Stimulated activated CD8-positive, alpha-beta memory T cell treated with anti-CD3 and anti-CD28 coated beads, Interleukin-12 subunit alpha, Interleukin-12 subunit beta, amount 100 ng/mL, for 24 hours (primary cell): ENCODE data around the gene KIF18B.

Source experiments
- DNase-seq: peaks from one replicate; pipeline ENCODE4 v3.0.0-alpha.2; 2020; ENCODE audit errors: extremely low read depth

The KIF18B gene

DNA sequence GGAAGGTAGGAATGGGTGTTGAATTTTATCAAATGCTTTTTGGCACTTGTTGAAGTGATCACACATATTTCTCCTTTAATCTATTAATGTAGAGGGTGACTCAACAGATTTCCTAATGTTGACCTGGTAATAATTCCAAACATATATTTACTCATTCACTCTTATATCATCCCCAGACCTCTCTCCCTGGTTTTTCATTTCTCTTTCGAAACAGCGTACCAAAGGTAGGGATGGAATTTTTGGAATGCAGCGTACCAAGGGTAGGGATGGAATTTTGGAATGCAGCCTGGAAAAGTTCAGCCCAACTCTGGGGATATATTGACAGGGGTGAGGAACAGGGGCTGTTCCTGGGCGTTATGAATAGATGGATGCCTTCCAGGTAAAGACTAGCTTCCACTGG is 7.3 kb downstream of the KIF18B start:
- no peak for DNase-seq

DNA sequence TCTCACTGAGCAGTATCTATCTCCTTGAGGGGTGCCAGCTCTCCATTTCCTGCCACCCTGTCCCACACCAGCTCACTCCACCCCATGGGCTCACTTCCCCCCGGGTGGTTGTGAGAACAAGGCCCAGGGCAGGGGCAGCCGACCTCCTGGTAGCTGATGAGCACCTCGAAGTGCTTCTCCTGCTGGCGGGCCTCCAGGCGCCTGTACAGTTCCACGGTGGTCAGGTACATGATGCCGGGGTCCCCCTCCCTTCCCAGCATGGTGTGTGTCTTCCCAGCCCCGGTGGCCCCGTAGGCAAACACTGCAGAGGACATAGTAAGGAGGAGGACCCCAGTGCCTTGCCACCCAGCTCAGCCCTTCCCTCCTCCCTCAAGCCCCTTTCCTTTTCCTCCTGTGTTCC is 12.5 kb downstream of the KIF18B start:
- DNase-seq, result no peak

GRCh38 chr17:44934745-44935105 is 12.8 kb downstream of the KIF18B start:
- DNase-seq, result no peak

GRCh38 chr17:44933824-44934744 is 13.5 kb downstream of the KIF18B start:
- DNase-seq, result no peak

GRCh38 chr17:44932787-44933097 is 14.8 kb downstream of the KIF18B start:
- no peak for DNase-seq

- DNase-seq, result no peak
These were observed 15.3 kb downstream of the KIF18B start for GRCh38 chr17:44932096-44932786.

DNA sequence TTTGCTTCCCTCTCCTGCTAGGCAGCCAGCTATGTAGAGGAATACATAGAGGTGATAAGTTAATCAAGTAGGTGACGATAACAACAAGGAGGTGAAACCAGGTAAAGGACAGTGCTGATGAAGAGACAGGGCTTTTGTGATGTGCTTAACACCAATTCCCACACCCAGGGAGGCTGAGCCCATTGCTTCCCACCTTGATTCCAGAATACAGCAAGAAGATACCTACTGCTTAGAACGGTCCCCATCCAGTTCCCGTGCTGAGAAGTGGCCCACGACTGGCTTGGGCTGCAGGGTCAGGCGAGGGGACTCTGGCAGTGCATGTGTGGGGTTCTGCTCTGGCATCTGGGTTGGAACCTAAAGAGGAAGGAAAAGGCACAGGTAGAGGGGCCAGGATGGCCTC is 16.2 kb downstream of the KIF18B start:
- no peak for DNase-seq

DNA sequence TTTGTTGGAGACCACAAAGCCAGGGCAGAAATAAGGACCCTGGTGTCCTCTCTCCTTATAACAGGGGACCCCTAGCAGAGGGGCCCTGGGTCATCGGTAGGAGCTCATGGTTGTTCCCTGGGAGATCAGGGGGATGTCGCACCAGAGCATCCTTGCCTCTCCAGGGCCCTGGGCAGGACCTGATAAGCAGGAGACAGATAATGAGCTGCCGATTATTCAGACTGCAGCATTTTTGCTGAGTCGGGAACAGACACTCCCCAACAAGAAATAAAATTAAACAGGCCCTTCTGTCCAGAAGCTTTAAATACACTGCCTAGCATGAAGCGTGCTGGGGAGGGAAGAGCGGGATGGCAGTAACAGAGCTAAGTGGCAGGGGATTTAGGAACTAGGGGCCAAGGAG is 16.9 kb downstream of the KIF18B start:
- no peak for DNase-seq

GRCh38 chr17:44928950-44929720 is 18.4 kb downstream of the KIF18B start:
- DNase-seq, result no peak

- DNase-seq, result no peak
These were observed 19.4 kb downstream of the KIF18B start for GRCh38 chr17:44928136-44928535.

DNA sequence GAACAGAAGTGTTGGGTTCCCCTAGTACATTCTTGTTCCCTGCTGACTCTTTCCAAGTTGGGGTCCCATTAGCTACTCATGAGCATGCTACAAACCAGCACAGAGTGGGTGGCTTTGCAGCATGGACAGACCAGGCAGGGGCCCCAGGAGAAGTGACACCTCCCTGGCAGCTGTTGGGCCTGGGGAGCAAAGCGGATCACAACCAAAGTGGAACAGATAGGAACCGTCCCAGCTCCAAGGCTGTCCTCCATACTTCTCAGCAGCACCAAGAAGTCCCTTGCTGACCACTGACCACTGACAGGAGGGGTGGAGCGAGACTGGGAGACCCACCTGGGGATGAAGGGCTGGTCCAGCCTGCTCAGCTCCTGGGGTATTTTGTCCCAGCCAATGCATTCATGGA is 19.9 kb downstream of the KIF18B start:
- no peak for DNase-seq

GRCh38 chr17:44926821-44927525 is 20.6 kb downstream of the KIF18B start:
- DNase-seq, result no peak

DNA sequence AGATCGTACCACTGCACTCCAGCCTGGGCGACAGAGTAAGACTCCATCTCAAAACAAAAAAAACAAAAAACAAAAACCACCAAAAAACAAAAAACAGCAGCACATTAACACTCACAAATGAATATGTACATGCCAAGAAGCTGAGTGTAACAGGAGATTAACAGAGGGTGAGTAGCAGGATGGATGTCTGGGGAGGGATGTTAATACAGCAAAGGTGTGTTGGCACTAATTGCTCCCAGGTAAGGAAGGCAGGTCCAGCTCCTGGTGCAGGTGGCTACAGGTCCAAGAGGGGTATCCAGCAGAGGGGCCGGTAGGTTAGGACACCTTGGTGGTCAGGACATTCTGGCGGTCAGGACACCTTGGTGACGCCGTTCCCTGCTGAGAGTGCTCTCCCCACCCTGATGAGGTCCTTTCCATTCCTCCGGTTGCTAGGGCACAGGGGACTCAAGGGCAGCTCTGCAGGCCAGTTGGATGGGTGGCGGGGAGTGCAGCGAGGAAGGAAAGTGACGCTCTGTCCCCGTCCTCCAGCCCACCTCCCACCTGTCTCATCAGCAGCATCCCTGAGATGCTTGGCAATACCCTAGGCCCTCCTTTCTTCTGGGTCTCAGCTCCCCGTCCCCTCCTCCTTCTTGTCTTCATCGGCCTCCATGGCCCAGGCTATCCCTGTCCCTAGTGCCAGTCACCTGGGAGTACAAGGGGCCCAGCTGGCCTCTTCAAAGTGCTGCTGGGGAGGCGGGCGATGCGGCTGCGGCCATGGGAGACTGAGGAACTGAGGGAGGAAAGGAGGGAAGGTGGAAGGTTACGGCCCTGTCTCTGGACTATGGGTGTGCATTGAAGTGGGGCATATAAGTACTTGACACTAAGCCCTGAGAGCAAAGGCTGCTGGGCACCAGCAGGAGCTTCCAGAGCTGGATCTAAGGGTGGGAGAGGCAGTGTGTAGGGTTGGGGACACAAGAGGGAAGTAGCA is 21.6 kb downstream of the KIF18B start:
- DNase-seq, result no peak

DNA sequence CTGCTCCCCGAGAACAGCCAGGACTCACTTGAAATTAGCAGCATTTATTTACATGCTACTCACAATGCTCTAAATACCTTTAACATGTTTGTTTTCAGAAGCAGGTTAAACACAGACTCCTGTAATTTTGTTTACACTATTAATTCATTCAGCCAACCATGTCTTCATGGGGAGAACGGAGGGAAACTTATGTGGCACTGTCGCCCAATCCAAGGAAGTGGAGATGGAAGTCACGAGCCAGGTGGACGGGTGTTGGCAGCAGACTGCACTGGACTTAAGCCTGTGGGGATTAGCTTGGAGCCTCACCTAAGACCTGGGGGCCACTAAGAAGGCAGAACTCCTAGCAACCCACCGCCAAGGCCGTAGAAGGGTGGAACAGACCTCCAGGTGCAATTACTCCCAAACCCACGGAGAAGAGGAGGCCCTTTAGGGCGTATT is 23.4 kb downstream of the KIF18B start:
- no peak for DNase-seq

DNA sequence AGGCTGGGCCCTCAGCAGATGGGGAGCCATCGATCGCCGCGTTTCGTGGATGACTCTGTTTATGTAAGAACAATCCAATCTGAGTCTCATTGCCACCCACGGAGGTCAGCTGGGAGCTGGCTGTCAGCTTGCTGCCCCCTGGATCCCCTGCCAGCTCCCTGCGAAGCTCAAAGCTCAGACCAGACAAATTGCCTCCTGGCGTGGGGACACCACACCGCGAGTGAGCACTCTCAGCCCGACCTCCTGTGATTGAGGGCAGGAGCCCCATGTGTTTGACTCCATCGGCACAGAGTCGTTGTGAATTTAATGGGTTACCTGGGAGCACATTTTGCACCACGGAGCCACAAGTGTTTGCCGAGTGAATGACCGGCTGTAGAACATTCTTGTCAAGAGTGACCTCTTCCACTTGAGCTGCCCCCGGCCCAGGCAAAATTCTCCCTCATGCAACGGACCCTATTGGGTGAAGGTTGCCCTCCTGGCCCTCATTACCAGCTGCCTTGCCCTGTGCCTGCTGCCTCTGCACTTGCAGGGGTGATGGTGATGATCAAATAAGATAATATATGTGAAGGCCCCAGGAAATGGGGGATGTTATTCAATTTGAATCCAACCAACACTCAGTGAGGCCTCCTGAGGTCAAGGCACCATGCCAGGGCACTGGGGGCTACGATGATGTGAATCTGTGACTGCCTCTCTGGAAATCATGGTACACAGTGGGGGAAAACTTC is 24.7 kb downstream of the KIF18B start:
- DNase-seq, result no peak

DNA sequence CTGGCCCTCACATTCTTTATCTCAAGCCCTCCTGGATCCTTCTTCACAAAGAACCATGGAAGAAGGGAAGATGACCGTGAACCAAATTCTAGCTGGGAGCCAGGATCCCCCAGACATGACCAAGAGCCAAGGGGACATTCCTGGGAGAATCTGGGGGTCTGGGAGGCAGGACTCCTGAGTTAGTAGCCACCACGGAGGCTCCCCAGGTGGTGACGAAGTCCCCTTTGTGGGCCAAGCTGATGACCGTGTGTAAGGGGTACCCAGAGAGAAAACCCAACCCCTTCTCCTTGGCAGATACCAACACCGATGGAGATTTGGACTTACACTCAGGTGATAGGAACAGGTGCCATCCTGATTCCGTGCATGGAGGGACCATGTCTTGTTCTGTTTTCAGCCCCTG is 25.4 kb downstream of the KIF18B start:
- no peak for DNase-seq

GRCh38 chr17:44921122-44921882 is 26.3 kb downstream of the KIF18B start:
- no peak for DNase-seq

GRCh38 chr17:44920565-44920940 is 27.0 kb downstream of the KIF18B start:
- no peak for DNase-seq

- DNase-seq, result no peak
These were observed 27.5 kb downstream of the KIF18B start for GRCh38 chr17:44919885-44920564.
